ENCODE data around the gene CRYBG2.

- TF ChIP-seq, protein P1, sequence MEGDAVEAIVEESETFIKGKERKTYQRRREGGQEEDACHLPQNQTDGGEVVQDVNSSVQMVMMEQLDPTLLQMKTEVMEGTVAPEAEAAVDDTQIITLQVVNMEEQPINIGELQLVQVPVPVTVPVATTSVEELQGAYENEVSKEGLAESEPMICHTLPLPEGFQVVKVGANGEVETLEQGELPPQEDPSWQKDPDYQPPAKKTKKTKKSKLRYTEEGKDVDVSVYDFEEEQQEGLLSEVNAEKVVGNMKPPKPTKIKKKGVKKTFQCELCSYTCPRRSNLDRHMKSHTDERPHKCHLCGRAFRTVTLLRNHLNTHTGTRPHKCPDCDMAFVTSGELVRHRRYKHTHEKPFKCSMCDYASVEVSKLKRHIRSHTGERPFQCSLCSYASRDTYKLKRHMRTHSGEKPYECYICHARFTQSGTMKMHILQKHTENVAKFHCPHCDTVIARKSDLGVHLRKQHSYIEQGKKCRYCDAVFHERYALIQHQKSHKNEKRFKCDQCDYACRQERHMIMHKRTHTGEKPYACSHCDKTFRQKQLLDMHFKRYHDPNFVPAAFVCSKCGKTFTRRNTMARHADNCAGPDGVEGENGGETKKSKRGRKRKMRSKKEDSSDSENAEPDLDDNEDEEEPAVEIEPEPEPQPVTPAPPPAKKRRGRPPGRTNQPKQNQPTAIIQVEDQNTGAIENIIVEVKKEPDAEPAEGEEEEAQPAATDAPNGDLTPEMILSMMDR (IDR thresholded peaks at IDR 0.05 in 2 of 3, conservative IDR thresholded peaks at IDR 0.05 in 1 of 3; ENCODE audit: control insufficient read depth in 2 of 3, extremely low read depth in 1 of 3, insufficient read depth in 1 of 3, low read depth in 3 of 3, low read length in 3 of 3) = peak; percentile 47 to 62 (median 54)
- TF ChIP-seq CHD4 (IDR thresholded peaks at IDR 0.05) (no peak), ZBED1 (IDR thresholded peaks at IDR 0.05; ENCODE audit: borderline replicate concordance) (no peak), RAD21 (IDR thresholded peaks at IDR 0.05; ENCODE audit: insufficient read depth, low read depth, low read length) (peak; percentile 57), CEBPB (IDR thresholded peaks at IDR 0.05; ENCODE audit: borderline replicate concordance in 1 of 2, low read depth in 2 of 2, low read length in 2 of 2) (no peak), DPF2 (IDR thresholded peaks at IDR 0.05) (no peak), POU2F2 (IDR thresholded peaks at IDR 0.05; ENCODE audit: borderline replicate concordance, low read depth, low read length) (no peak), EED (IDR thresholded peaks at IDR 0.05; ENCODE audit: low read depth) (no peak)
- TF ChIP-seq, protein P2, sequence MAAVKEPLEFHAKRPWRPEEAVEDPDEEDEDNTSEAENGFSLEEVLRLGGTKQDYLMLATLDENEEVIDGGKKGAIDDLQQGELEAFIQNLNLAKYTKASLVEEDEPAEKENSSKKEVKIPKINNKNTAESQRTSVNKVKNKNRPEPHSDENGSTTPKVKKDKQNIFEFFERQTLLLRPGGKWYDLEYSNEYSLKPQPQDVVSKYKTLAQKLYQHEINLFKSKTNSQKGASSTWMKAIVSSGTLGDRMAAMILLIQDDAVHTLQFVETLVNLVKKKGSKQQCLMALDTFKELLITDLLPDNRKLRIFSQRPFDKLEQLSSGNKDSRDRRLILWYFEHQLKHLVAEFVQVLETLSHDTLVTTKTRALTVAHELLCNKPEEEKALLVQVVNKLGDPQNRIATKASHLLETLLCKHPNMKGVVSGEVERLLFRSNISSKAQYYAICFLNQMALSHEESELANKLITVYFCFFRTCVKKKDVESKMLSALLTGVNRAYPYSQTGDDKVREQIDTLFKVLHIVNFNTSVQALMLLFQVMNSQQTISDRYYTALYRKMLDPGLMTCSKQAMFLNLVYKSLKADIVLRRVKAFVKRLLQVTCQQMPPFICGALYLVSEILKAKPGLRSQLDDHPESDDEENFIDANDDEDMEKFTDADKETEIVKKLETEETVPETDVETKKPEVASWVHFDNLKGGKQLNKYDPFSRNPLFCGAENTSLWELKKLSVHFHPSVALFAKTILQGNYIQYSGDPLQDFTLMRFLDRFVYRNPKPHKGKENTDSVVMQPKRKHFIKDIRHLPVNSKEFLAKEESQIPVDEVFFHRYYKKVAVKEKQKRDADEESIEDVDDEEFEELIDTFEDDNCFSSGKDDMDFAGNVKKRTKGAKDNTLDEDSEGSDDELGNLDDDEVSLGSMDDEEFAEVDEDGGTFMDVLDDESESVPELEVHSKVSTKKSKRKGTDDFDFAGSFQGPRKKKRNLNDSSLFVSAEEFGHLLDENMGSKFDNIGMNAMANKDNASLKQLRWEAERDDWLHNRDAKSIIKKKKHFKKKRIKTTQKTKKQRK (IDR thresholded peaks at IDR 0.05; ENCODE audit: low read depth, low read length) = no peak
- TF ChIP-seq, protein P3, sequence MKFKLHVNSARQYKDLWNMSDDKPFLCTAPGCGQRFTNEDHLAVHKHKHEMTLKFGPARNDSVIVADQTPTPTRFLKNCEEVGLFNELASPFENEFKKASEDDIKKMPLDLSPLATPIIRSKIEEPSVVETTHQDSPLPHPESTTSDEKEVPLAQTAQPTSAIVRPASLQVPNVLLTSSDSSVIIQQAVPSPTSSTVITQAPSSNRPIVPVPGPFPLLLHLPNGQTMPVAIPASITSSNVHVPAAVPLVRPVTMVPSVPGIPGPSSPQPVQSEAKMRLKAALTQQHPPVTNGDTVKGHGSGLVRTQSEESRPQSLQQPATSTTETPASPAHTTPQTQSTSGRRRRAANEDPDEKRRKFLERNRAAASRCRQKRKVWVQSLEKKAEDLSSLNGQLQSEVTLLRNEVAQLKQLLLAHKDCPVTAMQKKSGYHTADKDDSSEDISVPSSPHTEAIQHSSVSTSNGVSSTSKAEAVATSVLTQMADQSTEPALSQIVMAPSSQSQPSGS (IDR thresholded peaks at IDR 0.05; ENCODE audit: low read length) = no peak
These were observed 37.5 kb upstream of the CRYBG2 start for GRCh38 chr1:26391450-26391849.

All from GM12878 (cell line).